ENCODE measurements around the gene OTULINL. TPM values are rescaled to one million over a fixed set of nuclear protein-coding genes. Genes with fewer than 3 reads are reported as not detected.

Gene OTULINL
- total RNA-seq, 1 donor from 2014 or later = 0.21 TPM

DNA sequence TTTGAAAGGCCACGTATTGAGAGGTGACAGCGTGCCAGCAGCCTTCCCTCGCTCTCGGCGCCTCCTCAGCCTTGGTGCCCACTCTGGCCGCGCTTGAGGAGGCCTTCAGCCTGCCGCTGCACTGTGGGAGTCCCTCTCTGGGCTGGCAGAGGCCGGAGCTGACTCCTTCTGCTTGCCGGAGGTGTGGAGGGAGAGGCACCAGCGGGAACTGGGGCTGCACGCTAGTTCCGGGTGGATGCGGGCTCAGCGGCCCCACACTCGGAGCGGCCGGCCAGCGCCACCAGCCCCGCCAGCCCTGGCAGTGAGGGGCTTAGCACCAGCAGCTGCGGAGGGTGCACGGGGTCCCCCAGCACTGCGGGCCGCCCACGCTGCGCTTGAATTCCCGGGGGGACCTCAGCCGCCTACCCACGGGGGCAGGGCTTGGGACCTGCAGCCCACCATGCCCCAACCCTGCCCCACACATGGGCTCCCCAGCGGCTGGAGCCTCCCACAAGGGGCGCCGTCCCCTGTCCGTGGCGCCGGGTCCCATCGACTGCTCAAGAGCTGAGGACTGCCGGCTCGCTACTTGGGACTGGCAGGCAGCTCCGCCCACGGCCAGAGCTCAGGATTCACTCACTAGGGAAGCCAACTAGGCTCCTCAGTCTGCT lies 4.4 kb upstream of the OTULINL start:
- DNase-seq (ENCODE audit: low spot score in 2 of 2) = no peak
- H3K4me1 ChIP-seq = peaks cover 0 to 6% of the 10 kb centered on the region in 2 donors
- no peak overlapping the region for H3K27ac ChIP-seq
- no peak overlapping the region for H3K4me3 ChIP-seq
- no peaks in the 10 kb centered on the region for H3K36me3 ChIP-seq
- H3K9me3 ChIP-seq = no peaks in the 10 kb centered on the region
- H3K27me3 ChIP-seq = no peaks in the 10 kb centered on the region
- TF ChIP-seq, protein P1, sequence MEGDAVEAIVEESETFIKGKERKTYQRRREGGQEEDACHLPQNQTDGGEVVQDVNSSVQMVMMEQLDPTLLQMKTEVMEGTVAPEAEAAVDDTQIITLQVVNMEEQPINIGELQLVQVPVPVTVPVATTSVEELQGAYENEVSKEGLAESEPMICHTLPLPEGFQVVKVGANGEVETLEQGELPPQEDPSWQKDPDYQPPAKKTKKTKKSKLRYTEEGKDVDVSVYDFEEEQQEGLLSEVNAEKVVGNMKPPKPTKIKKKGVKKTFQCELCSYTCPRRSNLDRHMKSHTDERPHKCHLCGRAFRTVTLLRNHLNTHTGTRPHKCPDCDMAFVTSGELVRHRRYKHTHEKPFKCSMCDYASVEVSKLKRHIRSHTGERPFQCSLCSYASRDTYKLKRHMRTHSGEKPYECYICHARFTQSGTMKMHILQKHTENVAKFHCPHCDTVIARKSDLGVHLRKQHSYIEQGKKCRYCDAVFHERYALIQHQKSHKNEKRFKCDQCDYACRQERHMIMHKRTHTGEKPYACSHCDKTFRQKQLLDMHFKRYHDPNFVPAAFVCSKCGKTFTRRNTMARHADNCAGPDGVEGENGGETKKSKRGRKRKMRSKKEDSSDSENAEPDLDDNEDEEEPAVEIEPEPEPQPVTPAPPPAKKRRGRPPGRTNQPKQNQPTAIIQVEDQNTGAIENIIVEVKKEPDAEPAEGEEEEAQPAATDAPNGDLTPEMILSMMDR (IDR thresholded peaks at IDR 0.05) = no peak
- intact Hi-C loops (cut with DNase I) = no loop called here

DNA sequence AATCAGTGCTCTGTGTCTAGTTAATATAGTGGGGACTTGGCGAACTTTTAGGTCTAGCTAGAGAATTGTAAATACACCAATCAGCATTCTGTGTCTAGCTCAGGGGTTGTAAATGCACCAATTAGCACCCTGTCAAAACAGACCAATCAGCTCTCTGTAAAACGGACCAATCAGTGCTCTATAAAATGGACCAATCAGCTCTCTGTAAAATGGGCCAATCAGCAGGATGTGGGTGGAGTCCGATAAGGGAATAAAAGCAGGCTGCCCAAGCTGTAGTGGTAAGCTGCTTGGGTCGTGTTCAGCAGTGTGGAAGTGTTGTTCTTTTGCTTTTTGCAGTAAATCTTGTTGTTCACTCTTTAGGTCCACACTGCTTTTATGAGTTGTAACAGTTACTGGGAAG lies 3.6 kb upstream of the OTULINL start:
- no peaks in the 10 kb centered on the region for H3K27me3 ChIP-seq
- H3K4me1 ChIP-seq = peaks cover 0 to 6% of the 10 kb centered on the region in 2 donors
- no peak for DNase-seq (ENCODE audit: low spot score in 2 of 2)
- no peaks in the 10 kb centered on the region for H3K36me3 ChIP-seq
- H3K9me3 ChIP-seq = no peaks in the 10 kb centered on the region
- TF ChIP-seq, protein P1 (IDR thresholded peaks at IDR 0.05) = no peak
- intact Hi-C loops (cut with DNase I) = no loop called here
- no peak overlapping the region for H3K4me3 ChIP-seq
- no peak overlapping the region for H3K27ac ChIP-seq

DNA sequence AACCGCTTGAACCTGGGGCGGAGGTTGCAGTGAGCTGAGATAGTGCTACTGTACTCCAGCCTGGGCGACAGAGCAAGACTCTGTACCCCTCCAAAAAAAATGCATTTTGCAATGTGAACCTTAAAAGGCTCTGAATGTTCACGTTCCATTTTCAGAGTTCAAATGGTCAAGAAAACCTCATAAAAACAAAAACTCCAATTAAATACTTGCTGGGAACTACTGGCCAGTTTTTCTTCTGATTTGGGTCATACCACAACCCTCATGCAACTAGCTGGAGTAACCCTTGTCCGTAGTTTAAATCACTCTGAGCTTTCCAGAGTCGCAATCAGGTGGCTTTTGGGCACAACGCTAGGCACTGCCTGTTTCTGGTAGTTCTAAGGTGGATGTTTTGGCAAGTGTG lies 2.3 kb upstream of the OTULINL start:
- H3K36me3 ChIP-seq = no peaks in the 10 kb centered on the region
- no peaks in the 10 kb centered on the region for H3K27me3 ChIP-seq
- intact Hi-C loops (cut with DNase I) = no loop called here
- DNase-seq (ENCODE audit: low spot score in 2 of 2) = no peak
- no peak overlapping the region for H3K4me3 ChIP-seq
- H3K4me1 ChIP-seq = peaks cover 0 to 6% of the 10 kb centered on the region in 2 donors
- TF ChIP-seq, protein P1 (IDR thresholded peaks at IDR 0.05) = no peak
- H3K27ac ChIP-seq = no peak overlapping the region
- H3K9me3 ChIP-seq = no peaks in the 10 kb centered on the region

DNA sequence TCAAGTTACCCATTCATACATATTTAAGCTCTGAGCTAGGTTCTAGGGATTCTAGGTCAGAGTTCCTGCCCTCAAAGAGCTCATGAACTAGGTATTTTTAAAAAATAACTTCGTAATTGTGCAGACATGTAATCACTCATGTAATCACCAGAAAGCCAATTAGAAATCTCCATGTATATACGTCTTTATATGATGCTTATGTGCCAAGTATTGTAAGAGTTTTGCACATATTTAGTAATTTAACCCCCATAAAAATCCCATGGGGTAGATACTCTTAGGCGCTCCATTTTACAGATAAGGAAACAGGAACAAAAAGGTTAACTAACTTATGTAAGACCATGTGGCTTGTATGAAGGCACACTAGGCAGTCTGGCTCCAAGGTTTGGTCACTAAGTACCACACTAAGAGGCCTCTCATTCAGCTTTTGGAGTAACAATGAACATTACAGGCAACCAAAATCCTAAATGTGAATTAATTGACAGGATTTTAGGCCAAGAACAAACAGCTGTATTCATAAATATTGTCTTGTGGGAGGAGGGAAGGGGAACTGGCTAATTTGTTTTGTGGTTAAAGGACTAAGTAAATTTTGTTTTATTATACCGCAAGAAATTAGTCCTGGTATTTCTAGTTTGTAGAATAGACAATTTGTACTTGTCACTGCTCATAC lies 1.7 kb upstream of the OTULINL start:
- Histone ChIP-seq H3K4me1 (peaks cover 0 to 6% of the 10 kb centered on the region in 2 donors), H3K4me3 (no peak overlapping the region), H3K36me3 (no peaks in the 10 kb centered on the region), H3K9me3 (no peaks in the 10 kb centered on the region), H3K27ac (no peak overlapping the region), H3K27me3 (no peaks in the 10 kb centered on the region)
- TF ChIP-seq, protein P1 (IDR thresholded peaks at IDR 0.05) = no peak
- DNase-seq (ENCODE audit: low spot score in 2 of 2) = no peak
- intact Hi-C loops (cut with DNase I) = loop anchor here (5.0 to 10.0 kb wide), 2 partner anchors 82 to 435 kb away; partner anchors contain the start of genes OTULIN and TRIO

DNA sequence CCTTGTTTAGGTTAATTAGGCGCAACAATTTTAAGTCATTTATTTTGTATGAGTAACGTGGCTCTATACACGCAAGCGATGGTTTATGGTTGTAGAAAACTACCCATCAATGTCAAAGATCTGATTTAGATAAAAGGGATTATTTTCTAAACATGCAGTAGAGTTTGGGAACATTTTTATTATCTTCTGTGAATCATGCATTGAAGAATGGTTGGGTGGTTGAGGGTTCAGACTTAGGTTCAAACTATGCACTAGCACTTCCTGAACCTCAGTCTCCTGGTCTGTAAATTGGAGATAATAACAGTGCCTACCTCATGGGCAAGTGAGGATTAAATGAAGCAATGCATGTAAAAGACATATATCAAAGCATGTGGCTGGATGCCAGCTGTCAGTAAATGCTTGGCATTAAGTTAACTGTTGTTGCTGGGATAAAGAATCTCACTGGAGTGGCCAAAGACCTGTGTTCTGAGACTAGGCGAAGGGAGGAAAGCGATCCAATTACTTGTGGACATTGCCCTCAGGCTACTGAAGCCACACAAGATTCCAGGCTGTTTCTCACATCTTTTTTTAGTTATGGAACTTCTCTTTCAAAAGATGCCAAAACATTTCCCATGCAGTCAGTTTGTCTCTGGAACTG lies 1.1 kb upstream of the OTULINL start:
- no peak for DNase-seq (ENCODE audit: low spot score in 2 of 2)
- H3K4me3 ChIP-seq = no peak overlapping the region
- no peaks in the 10 kb centered on the region for H3K27me3 ChIP-seq
- H3K27ac ChIP-seq = no peak overlapping the region
- no peaks in the 10 kb centered on the region for H3K9me3 ChIP-seq
- TF ChIP-seq, protein P1 (IDR thresholded peaks at IDR 0.05) = no peak
- H3K4me1 ChIP-seq = peaks cover 0 to 6% of the 10 kb centered on the region in 2 donors
- intact Hi-C loops (cut with DNase I) = loop anchor here (5.0 to 10.0 kb wide), 2 partner anchors 82 to 436 kb away; partner anchors contain the start of genes OTULIN and TRIO
- no peaks in the 10 kb centered on the region for H3K36me3 ChIP-seq

All from ascending aorta (tissue), 2 donors.